RWPE2 (cell line): ENCODE data around the gene RPUSD3.

Experiments
- ATAC-seq: fragments of 200-7000 bp; cut with Tn5 transposase; 3 replicates; pipeline ENCODE4 v1.9.1; 2021; ENCODE audit warnings: low read depth
- DNase-seq: peaks from one replicate; pipeline ENCODE4 v3.0.0-alpha.2; 2020; ENCODE audit warnings: low spot score
- H3K27ac ChIP-seq: fragments of 450-650 bp; 2 replicates; pipeline ENCODE4 v1.5.1; 2017; ENCODE audit warnings: mild to moderate bottlenecking; ENCODE audit not compliant: poor library complexity, severe bottlenecking
- H3K27me3 ChIP-seq: fragments of 250-450 bp; sonication (Bioruptor Pico); 2 replicates; pipeline ENCODE4 v1.5.1; 2021; ENCODE audit warnings: mild to moderate bottlenecking, moderate library complexity; ENCODE audit not compliant: insufficient read depth, poor library complexity, severe bottlenecking
- H3K36me3 ChIP-seq: fragments of 250-450 bp; sonication (Bioruptor Pico); 2 replicates; pipeline ENCODE4 v1.5.1; 2020; ENCODE audit warnings: low read depth, mild to moderate bottlenecking, moderate library complexity
- H3K4me1 ChIP-seq: fragments of 250-450 bp; sonication (Bioruptor Pico); 2 replicates; pipeline ENCODE4 v1.5.1; 2021; ENCODE audit warnings: mild to moderate bottlenecking, moderate library complexity; ENCODE audit not compliant: insufficient read depth, poor library complexity, severe bottlenecking
- H3K4me3 ChIP-seq: fragments of 250-450 bp; sonication (Bioruptor Pico); 2 replicates; pipeline ENCODE4 v1.5.1; 2021; ENCODE audit warnings: mild to moderate bottlenecking, moderate library complexity; ENCODE audit not compliant: severe bottlenecking
- H3K9me3 ChIP-seq: fragments of 250-450 bp; sonication (Bioruptor Pico); 2 replicates; pipeline ENCODE4 v1.5.1; 2021; ENCODE audit warnings: mild to moderate bottlenecking, moderate library complexity; ENCODE audit not compliant: severe bottlenecking
- TF ChIP-seq, protein P1 (sequence below): fragments of 450-650 bp; IDR thresholded peaks from one replicate; pipeline ENCODE4 v1.5.1; 2017; ENCODE audit warnings: mild to moderate bottlenecking, moderate library complexity; ENCODE audit not compliant: poor library complexity, severe bottlenecking

RPUSD3 gene

DNA sequence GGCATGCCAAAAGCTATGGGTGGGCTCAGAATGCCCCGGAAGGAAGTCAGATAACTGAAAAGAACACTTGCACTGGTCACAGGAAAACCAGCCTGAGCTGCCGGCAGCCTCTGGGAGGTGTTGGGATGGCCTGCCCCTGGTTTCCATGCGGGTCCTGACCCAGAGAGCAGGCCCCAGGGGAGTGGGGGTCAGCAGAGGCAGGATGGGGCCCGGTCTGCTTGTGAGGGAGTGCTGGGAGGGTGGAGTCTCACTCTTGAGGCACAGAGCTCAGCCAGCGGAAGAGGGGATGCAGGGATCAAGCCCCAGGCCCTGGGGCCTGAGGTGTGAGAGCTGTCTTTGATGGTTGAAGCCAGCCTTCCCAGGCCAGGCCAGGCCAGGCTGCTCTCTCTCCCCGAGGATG is 2.4 kb upstream of the RPUSD3 start:
- H3K9me3 ChIP-seq: no peaks in the 10 kb centered on the region
- H3K36me3 ChIP-seq: peaks cover 14% of the 10 kb centered on the region
- no peak overlapping the region for H3K4me3 ChIP-seq
- no peaks in the 10 kb centered on the region for H3K27me3 ChIP-seq
- TF ChIP-seq, protein P1, sequence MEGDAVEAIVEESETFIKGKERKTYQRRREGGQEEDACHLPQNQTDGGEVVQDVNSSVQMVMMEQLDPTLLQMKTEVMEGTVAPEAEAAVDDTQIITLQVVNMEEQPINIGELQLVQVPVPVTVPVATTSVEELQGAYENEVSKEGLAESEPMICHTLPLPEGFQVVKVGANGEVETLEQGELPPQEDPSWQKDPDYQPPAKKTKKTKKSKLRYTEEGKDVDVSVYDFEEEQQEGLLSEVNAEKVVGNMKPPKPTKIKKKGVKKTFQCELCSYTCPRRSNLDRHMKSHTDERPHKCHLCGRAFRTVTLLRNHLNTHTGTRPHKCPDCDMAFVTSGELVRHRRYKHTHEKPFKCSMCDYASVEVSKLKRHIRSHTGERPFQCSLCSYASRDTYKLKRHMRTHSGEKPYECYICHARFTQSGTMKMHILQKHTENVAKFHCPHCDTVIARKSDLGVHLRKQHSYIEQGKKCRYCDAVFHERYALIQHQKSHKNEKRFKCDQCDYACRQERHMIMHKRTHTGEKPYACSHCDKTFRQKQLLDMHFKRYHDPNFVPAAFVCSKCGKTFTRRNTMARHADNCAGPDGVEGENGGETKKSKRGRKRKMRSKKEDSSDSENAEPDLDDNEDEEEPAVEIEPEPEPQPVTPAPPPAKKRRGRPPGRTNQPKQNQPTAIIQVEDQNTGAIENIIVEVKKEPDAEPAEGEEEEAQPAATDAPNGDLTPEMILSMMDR: no peak
- ATAC-seq (no peak), DNase-seq (no peak)
- H3K27ac ChIP-seq: no peak overlapping the region
- H3K4me1 ChIP-seq: peaks cover 4% of the 10 kb centered on the region

GRCh38 chr3:9841015-9841414 is 2.8 kb downstream of the RPUSD3 start:
- Histone ChIP-seq H3K27me3 (no peaks in the 10 kb centered on the region), H3K4me3 (no peak overlapping the region), H3K9me3 (no peaks in the 10 kb centered on the region), H3K36me3 (peaks cover 30% of the 10 kb centered on the region), H3K27ac (no peak overlapping the region), H3K4me1 (peaks cover 4% of the 10 kb centered on the region)
- ATAC-seq (no peak), DNase-seq (no peak)
- TF ChIP-seq, protein P1: no peak

- Histone ChIP-seq H3K4me3 (no peak overlapping the region), H3K27me3 (no peaks in the 10 kb centered on the region), H3K27ac (no peak overlapping the region), H3K9me3 (no peaks in the 10 kb centered on the region), H3K4me1 (peaks cover 4% of the 10 kb centered on the region), H3K36me3 (peaks cover 30% of the 10 kb centered on the region)
- TF ChIP-seq, protein P1: no peak
- no peak for ATAC-seq
- no peak for DNase-seq
These were observed 5.0 kb downstream of the RPUSD3 start for GRCh38 chr3:9838856-9839255.

DNA sequence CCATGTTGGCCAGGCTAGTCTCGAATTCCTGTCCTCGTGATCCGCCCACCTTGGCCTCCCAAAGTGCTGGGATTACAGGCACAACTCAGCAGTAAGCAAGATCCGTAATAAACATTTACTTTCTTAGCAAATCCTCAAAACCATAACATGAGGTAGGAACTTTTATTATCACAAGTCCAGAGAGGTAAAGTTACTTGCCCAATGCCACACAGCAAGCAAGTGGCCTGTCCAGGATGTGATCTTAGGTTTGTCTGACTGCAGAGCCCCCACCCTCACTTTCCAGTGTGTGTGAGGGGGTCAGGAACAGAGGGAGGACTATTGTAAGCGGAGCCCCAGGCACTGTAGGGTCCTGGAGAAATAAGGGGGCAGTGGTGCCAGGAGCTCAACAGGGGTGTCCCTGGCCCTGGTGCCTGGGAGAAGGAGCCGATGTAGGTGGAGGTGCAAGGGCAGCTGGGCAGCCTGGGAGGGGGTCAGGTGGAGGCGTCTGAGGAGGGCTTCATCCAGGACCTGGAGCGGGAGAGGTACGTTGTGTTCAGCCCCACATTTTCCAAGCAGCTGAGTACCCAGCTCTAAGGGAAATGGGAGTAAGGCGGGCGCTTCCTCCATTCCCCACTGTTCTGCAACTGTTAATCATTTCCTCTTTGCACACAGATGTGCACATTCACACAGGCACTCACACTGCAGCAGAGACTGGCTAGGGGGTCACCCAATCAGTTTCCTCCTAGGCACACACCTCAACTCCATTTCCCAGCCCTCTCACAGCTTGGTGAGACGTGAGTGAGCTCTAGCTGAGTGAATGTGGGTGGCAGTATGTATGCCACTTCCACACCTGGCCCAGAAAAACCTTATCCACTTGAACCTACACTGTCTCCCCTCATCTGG is 5.9 kb downstream of the RPUSD3 start:
- H3K27ac ChIP-seq: no peak overlapping the region

More for the DNA sequence above, 5.9 kb downstream of the RPUSD3 start:
- Histone ChIP-seq H3K4me1 (peaks cover 3% of the 10 kb centered on the region), H3K27me3 (no peaks in the 10 kb centered on the region), H3K36me3 (peaks cover 30% of the 10 kb centered on the region), H3K4me3 (no peak overlapping the region), H3K9me3 (no peaks in the 10 kb centered on the region)
- TF ChIP-seq, protein P1: no peak
- ATAC-seq (no peak), DNase-seq (no peak)
